ENCODE data around the gene PITPNB.

The PITPNB gene

GRCh38 chr22:27927608-27928007 lies 8.6 kb upstream of the PITPNB start:
- in situ Hi-C loops (cut with MboI; ENCODE audit: low pct_unique_long_range_greater_than_20kb, low sequenced_read_pairs, unreplicated experiment), result no loop called here

GRCh38 chr22:27925331-27925730 lies 6.3 kb upstream of the PITPNB start:
- DNase-seq (ENCODE audit: low spot score), result no peak
- TF ChIP-seq CTCF (IDR thresholded peaks at IDR 0.05; ENCODE audit: extremely low read depth, insufficient read depth, missing control alignments), result no peak
- in situ Hi-C loops (cut with MboI; ENCODE audit: low pct_unique_long_range_greater_than_20kb, low sequenced_read_pairs, unreplicated experiment), result no loop called here

More at GRCh38 chr22:27927608-27928007, 8.6 kb upstream of the PITPNB start:
- DNase-seq (ENCODE audit: low spot score), result no peak
- no peak for TF ChIP-seq CTCF (IDR thresholded peaks at IDR 0.05; ENCODE audit: extremely low read depth, insufficient read depth, missing control alignments)

DNA sequence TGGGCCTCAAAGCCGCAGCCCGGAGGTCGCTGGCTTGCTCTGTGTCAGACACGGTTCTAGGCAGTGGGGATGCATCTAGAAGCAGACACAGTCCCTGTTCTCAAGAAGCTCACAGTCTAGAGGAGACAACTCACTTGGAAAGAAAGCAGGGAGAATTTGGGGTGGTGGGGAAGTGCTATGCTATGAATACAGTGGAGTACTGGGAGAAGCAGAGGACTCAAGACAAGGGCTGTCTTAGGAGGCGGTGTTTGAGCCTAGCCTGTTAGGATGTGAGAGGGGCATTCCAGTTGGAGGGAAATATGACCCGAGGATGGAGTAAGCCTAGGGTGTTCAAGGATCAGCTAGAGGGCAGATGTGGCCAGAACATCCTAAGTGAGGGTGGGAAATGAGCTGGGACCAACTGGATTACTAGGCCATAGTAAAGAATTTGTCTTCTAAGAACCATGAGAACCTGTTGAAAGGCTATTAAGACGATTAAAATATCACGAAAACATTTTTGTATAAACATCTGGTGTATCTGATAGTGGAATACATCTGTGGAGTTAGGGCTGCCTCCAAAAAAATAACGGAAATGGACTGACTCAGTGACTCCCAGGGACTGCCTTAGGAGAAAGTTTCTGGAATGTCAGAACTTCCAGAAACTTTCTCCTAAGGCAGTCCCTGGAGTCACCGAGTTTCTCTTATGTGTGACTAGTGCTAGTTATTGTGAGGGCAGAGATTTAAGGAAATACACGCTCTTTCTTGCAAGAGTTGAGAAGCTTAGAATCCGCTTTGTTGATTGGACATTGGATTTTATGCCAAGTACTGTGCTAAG lies 1.1 kb upstream of the PITPNB start:
- TF ChIP-seq CTCF (IDR thresholded peaks at IDR 0.05; ENCODE audit: extremely low read depth, insufficient read depth, missing control alignments), result no peak
- DNase-seq (ENCODE audit: low spot score), result no peak
- in situ Hi-C loops (cut with MboI; ENCODE audit: low pct_unique_long_range_greater_than_20kb, low sequenced_read_pairs, unreplicated experiment), result no loop called here

DNA sequence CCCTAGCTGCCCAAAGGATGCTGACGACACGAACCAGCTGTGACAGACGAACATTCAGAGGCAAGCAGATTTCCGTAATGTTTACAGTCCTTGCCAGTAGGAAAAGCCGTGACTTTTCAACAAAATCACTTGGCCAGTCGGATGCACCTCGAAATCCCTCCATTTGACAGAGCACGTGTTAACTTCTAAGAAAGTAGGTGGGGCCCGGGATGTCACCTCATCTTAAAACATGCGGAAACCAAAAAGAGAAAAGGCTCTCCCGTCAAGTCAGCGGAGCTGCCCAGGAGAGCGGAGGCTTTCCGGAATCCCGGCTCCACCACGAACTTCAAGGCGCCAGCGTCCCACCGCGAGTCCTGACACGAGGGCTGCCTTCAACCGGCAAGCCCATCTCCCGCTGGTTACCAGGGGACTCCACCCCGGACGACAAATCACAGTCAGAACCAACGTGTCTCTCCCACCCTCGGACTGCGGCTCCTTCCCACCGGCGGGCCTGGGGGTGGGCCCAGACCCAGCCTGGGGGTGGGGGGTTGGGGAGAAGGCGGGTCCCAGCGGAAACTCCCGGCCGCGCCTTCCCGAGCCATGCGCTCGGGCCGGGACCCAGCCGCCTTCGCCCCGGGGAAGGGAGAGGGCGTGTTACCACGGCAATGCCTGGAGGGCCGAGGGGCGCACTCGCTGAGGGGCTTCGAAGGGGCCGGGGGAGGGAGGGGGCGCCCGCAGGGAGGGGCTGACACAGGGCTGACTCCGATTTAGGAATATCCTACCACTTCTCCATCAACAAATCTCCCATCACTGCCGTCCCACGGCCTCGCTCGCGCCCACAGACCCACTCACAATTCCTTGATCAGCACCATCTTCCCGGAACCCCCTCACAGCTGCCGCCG lies 475 bp downstream of the PITPNB start:
- in situ Hi-C loops (cut with MboI; ENCODE audit: low pct_unique_long_range_greater_than_20kb, low sequenced_read_pairs, unreplicated experiment), result no loop called here
- DNase-seq (ENCODE audit: low spot score), result peak; percentile 55
- TF ChIP-seq CTCF (IDR thresholded peaks at IDR 0.05; ENCODE audit: extremely low read depth, insufficient read depth, missing control alignments), result no peak

- TF ChIP-seq CTCF (IDR thresholded peaks at IDR 0.05; ENCODE audit: extremely low read depth, insufficient read depth, missing control alignments), result no peak
- DNase-seq (ENCODE audit: low spot score), result no peak
- in situ Hi-C loops (cut with MboI; ENCODE audit: low pct_unique_long_range_greater_than_20kb, low sequenced_read_pairs, unreplicated experiment), result no loop called here
Observed at GRCh38 chr22:27915986-27916385, 3.1 kb downstream of the PITPNB start.

GRCh38 chr22:27913162-27913741 lies 5.8 kb downstream of the PITPNB start:
- no peak for TF ChIP-seq CTCF (IDR thresholded peaks at IDR 0.05; ENCODE audit: extremely low read depth, insufficient read depth, missing control alignments)
- in situ Hi-C loops (cut with MboI; ENCODE audit: low pct_unique_long_range_greater_than_20kb, low sequenced_read_pairs, unreplicated experiment), result no loop called here
- peak; percentile 15 for DNase-seq (ENCODE audit: low spot score)
